Osteoblast (primary cell): Measurements from ENCODE around the gene ST6GALNAC2. TPM values are rescaled to one million over a fixed set of nuclear protein-coding genes. Genes with fewer than 3 reads are reported as not detected.
A peak's percentile ranks its signal among the peaks of the same experiment; 100 is the strongest.

Experiments
- DNase-seq: peaks from one replicate; pipeline ENCODE4 v3.0.0; 2011; ENCODE audit warnings: low spot score, mixed read lengths; ENCODE audit not compliant: insufficient read length; ENCODE audit errors: missing footprints
- H2AFZ ChIP-seq: 2 replicates; pipeline ENCODE4 v1.6.0; 2011; ENCODE audit warnings: mild to moderate bottlenecking, low read length
- H3K27ac ChIP-seq: 2 replicates; pipeline ENCODE4 v1.5.1; 2011; ENCODE audit warnings: mild to moderate bottlenecking, low read depth, low read length, moderate library complexity
- H3K27me3 ChIP-seq: 2 replicates; pipeline ENCODE4 v1.6.0; 2012; ENCODE audit warnings: mild to moderate bottlenecking, control low read depth, inconsistent platforms, low read length, moderate library complexity; ENCODE audit not compliant: insufficient read depth
- H3K36me3 ChIP-seq: 2 replicates; pipeline ENCODE4 v1.5.1; 2011; ENCODE audit warnings: mild to moderate bottlenecking, low read length, control low read depth, moderate library complexity; ENCODE audit not compliant: insufficient read depth
- H3K4me1 ChIP-seq: 2 replicates; pipeline ENCODE4 v1.5.1; 2011; ENCODE audit warnings: mild to moderate bottlenecking, low read length, control low read depth, moderate library complexity; ENCODE audit not compliant: insufficient read depth
- H3K4me2 ChIP-seq: 2 replicates; pipeline ENCODE4 v1.6.0; 2011; ENCODE audit warnings: mild to moderate bottlenecking, low read length; ENCODE audit not compliant: insufficient read depth
- H3K4me3 ChIP-seq: fragments of 200-600 bp; sonication (generic); 3 replicates; pipeline ENCODE4 v1.5.1; 2012; ENCODE audit warnings: mild to moderate bottlenecking, low read length, inconsistent platforms; ENCODE audit not compliant: insufficient read depth
- H3K79me2 ChIP-seq: 2 replicates; pipeline ENCODE4 v1.6.0; 2012; ENCODE audit warnings: mild to moderate bottlenecking, low read length, control low read depth, inconsistent platforms; ENCODE audit not compliant: insufficient read depth
- H3K9me3 ChIP-seq: 2 replicates; pipeline ENCODE4 v1.5.1; 2011; ENCODE audit warnings: low read depth, low read length, control low read depth
- H4K20me1 ChIP-seq: 2 replicates; pipeline ENCODE4 v1.6.0; 2012; ENCODE audit warnings: mild to moderate bottlenecking, low read length, control low read depth; ENCODE audit not compliant: insufficient read depth
- CTCF ChIP-seq: IDR thresholded peaks from 2 replicates; pipeline ENCODE4 v1.5.1; 2011; ENCODE audit warnings: mild to moderate bottlenecking, low read depth, low read length, moderate library complexity; ENCODE audit errors: extremely low read depth
- total RNA-seq: library from RNA; depleted of rRNA; stranded (reverse); fragments of >200 nt; gene quantifications from 2 replicates; pipeline ENCODE4 v1.2.3, GENCODE V29; 2012

Gene ST6GALNAC2
- total RNA-seq, 1 donor = 0.36 TPM

GRCh38 chr17:76539631-76540271 lies 45.9 kb downstream of the ST6GALNAC2 start, which contains the start of gene PRCD:
TSS of gene PRCD (plus strand) at chr17:76540044. CDS start at chr17:76540142, 98 bp downstream.
- peaks cover 3% of the 10 kb centered on the region for H3K79me2 ChIP-seq
- H3K9me3 ChIP-seq = no peaks in the 10 kb centered on the region
- peak; percentile 80 for DNase-seq
- TF ChIP-seq CTCF = peak; percentile 18
- peak within 1 kb of the TSS; percentile 88 for H3K4me2 ChIP-seq
- H3K36me3 ChIP-seq = no peaks in the 10 kb centered on the region
- H3K27me3 ChIP-seq = peaks cover 24% of the 10 kb centered on the region
- H3K4me1 ChIP-seq = peaks cover 19% of the 10 kb centered on the region
- H4K20me1 ChIP-seq = no peaks in the 10 kb centered on the region
- H3K4me3 ChIP-seq = peak within 1 kb of the TSS; percentile 72
- peak within 1 kb of the TSS; percentile 94 for H2AFZ ChIP-seq
- H3K27ac ChIP-seq = peak within 1 kb of the TSS; percentile 69

- H3K4me2 ChIP-seq = peak overlapping the region; percentile 67
- H3K4me3 ChIP-seq = no peak overlapping the region
- TF ChIP-seq CTCF = no peak
- H2AFZ ChIP-seq = no peak overlapping the region
- no peak overlapping the region for H3K27ac ChIP-seq
- no peaks in the 10 kb centered on the region for H4K20me1 ChIP-seq
- H3K27me3 ChIP-seq = peaks cover 24% of the 10 kb centered on the region
- peak; percentile 86 for DNase-seq
- H3K9me3 ChIP-seq = no peaks in the 10 kb centered on the region
- H3K4me1 ChIP-seq = peaks cover 19% of the 10 kb centered on the region
- peaks cover 3% of the 10 kb centered on the region for H3K79me2 ChIP-seq
- no peaks in the 10 kb centered on the region for H3K36me3 ChIP-seq
Measured at GRCh38 chr17:76538941-76539570, 46.6 kb downstream of the ST6GALNAC2 start.

GRCh38 chr17:76538281-76538931 lies 47.3 kb downstream of the ST6GALNAC2 start:
- H3K4me2 ChIP-seq = peak overlapping the region; percentile 67

More at GRCh38 chr17:76538281-76538931, 47.3 kb downstream of the ST6GALNAC2 start:
- TF ChIP-seq CTCF = no peak
- Histone ChIP-seq H3K4me3 (peak overlapping the region; percentile 71), H3K27ac (no peak overlapping the region), H3K27me3 (peaks cover 23% of the 10 kb centered on the region), H4K20me1 (no peaks in the 10 kb centered on the region), H3K36me3 (no peaks in the 10 kb centered on the region), H3K9me3 (no peaks in the 10 kb centered on the region), H3K79me2 (peaks cover 3% of the 10 kb centered on the region), H2AFZ (no peak overlapping the region), H3K4me1 (peaks cover 19% of the 10 kb centered on the region)
- DNase-seq = peak; percentile 93
